Limb (tissue), 2 donors: ENCODE measurements around the gene NRIP1.

Source experiments
- DNase-seq, 2 donors: peaks; one replicate each; pipeline ENCODE4 v3.0.0-alpha.2; 2016; ENCODE audit errors: extremely low spot score in 2 of 2

The NRIP1 gene, protein sequence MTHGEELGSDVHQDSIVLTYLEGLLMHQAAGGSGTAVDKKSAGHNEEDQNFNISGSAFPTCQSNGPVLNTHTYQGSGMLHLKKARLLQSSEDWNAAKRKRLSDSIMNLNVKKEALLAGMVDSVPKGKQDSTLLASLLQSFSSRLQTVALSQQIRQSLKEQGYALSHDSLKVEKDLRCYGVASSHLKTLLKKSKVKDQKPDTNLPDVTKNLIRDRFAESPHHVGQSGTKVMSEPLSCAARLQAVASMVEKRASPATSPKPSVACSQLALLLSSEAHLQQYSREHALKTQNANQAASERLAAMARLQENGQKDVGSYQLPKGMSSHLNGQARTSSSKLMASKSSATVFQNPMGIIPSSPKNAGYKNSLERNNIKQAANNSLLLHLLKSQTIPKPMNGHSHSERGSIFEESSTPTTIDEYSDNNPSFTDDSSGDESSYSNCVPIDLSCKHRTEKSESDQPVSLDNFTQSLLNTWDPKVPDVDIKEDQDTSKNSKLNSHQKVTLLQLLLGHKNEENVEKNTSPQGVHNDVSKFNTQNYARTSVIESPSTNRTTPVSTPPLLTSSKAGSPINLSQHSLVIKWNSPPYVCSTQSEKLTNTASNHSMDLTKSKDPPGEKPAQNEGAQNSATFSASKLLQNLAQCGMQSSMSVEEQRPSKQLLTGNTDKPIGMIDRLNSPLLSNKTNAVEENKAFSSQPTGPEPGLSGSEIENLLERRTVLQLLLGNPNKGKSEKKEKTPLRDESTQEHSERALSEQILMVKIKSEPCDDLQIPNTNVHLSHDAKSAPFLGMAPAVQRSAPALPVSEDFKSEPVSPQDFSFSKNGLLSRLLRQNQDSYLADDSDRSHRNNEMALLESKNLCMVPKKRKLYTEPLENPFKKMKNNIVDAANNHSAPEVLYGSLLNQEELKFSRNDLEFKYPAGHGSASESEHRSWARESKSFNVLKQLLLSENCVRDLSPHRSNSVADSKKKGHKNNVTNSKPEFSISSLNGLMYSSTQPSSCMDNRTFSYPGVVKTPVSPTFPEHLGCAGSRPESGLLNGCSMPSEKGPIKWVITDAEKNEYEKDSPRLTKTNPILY (N-terminal part only)

DNA sequence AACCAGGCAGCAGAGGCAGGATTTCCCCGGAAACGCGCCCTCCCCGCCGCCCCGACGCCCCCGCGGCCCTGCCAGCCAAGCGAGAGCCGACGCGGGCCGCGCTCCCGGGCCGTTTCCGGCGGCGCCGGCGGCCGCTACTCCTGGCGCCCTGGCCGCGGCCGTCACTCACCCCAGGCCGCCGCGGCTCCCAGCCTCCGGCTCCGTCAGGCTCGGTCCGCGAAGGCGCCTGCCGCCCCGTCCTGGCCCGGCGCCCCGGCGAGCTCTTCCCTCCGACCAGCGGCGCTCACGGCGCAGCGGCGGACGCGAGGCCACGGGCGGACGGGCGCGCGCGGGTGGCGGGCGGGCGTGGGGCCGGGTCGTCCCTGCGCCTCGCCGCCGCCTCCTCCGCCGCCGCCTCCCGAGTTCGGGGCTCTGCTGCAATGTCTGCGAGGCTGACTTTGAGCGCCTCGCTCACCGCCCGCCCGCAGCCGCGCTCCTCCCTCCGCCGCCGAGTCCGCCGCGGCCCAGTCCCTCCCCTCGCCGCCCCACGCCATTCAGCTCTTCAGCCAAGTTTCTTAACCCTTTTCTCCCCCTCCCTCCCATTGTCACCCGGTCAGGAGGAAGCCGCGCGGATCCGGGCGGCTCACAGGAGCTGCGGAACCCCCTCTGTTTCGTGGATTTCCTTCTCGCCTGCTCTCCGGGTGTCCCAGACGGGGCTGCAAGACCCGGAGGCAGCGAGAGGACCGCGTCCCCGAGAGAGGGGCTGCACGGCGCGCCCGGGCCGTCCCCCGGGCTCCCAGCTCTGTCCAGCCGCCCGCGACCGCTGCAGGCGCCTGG lies at the start of gene NRIP1:
TSS of gene NRIP1 (minus strand) at position 425 of the 816 bp plus-strand sequence. CDS start 96,808 bp downstream, outside the sequence.
- peak; percentile 92 to 95 for DNase-seq

DNA sequence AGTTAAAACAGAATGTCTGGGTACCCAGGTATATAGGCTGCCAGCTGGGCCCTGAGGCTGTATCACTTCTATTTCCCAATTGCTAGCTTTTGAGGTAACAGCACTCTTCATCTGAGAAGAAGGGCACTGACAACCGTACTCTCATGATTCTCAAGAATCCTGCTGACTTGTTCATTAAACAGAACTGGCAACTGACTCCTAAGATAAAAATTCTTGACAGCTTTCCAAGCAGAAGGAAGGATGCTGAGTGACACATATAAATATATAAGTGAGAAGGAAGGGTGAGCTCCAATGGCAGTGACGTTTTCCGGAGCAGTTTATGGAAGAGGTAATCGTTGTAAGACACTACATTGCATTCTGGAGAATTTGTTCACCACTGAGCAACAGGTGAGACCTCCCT lies 48.1 kb upstream of the NRIP1 start:
- no peak for DNase-seq

DNA sequence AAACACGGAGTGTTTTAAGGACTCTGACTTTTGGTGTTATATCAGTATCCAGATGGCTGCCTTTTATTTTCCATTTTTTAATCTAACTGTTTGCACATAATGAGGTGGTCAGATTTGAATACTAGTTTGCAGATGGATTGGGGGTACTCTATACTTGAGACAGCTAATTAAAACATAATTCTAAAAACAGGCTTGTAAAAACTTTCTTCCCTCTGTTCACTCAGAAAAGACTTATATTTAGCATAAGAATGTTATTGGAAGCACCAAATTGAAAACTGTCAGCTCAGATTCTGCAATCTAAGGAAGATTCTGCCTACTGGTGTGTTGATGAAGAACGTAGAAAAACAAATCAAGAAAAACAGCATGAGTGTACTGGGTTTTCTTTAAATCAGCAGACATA lies 44.0 kb upstream of the NRIP1 start:
- no peak for DNase-seq

DNA sequence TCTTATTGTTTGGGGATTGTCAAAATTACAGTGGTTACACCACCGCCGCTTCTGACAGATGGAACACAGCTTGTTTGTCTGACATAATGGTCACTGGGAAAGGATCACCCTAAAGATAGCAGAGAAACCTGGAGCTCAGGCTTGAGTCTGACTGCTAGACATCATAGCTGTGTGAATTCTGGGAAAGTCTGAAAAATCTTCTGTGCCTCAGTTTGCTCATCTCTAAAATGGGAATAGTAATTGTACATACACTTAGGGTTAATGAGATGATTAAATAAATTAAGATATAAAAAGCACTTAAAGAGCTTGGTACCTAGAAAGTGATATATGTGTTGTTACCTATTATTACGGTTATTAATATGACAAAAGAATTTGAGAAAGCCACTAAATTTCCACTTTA lies 39.7 kb upstream of the NRIP1 start:
- no peak for DNase-seq

DNA sequence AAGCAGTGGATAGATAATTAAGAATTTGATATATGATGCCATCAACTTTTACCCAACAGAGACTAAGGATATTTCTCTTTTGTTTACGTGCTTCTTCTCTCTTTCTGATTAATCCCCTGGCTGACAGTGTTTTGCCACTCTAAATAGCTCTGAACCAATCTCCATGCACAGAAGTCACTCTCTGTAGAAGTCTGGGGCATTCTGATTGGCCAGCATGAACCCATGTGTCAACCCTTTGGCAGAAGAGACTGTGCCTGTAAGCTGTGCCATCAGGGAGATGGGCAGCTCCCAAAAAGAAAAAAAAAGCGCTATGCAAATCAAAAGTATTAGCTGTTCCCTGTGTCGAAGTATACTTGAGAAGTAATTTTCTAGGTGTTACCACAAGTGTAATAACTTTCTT lies 34.1 kb upstream of the NRIP1 start:
- DNase-seq = no peak

DNA sequence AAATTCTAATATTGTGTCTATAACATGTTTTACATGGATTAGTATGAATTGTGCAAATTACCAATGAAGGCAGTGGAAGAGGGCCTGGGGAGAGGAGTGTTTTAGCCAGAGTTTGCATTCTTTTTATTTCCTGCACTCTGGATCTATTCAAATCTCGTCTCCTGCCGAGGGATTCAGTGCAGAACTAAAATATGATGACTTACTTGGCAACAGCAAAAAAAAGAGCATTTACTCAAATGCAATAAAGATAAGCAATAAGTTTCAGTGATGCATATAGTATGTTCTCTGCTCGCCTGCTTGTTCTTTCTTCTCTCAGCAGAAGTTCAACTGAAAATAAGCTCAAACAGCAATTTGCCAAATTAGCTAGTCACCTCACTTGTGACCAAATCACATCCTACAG lies 33.4 kb upstream of the NRIP1 start:
- no peak for DNase-seq

DNA sequence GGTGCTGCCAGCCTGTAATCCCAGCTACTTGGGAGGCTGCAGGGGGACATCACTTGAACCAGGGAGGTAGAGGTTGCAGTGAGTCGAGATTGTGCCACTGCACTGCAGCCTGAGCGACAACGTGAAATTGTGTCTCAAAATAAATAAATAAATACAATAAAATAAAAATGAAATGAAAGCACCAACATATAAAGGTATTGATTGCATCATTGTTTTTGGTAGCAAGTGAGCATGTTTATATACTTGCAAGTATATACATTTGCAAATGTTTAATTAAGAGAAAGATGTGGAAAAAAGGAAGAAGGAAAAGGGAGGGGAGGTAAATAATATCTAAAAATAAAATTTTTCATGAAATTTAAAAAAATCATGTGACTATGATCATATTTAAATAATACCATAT lies 32.8 kb upstream of the NRIP1 start:
- no peak for DNase-seq

DNA sequence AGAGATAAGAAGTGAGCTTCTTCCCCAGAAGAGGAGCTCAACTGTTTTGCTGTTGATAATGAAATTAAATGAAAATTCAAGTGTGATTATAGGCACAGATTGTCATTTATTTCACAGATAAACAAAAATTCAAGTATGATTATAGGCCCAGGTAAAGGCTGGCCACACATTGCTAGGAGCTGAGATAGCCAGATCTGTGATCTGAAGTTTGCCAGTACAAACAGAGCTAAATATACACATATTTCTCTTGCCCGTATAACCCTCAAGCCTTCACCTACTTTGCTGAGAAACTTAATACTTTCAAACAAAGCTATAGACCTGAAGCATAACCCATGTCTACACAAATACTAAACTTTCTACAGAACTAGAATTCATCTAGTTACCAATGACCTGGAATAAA lies 31.3 kb upstream of the NRIP1 start:
- DNase-seq = no peak

DNA sequence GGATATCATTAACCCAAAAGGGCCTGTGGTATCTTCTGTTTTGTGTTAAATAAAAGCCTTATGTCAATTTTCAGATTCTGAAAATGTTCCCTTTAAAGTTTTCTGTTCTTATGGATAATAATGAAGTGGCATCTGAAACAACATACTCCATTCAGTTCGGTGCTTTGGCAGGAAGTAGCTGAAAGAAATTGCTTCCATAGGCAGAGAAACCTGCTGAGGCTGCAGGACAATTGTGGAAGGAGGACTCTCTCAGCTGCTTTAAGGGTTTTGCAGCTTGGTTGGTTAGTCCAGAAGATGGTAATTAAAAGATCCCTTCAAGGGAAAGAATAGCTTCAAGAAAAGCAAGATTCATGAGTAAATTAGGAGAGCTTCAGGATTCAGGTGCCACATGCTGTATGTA lies 30.5 kb upstream of the NRIP1 start:
- DNase-seq = no peak

DNA sequence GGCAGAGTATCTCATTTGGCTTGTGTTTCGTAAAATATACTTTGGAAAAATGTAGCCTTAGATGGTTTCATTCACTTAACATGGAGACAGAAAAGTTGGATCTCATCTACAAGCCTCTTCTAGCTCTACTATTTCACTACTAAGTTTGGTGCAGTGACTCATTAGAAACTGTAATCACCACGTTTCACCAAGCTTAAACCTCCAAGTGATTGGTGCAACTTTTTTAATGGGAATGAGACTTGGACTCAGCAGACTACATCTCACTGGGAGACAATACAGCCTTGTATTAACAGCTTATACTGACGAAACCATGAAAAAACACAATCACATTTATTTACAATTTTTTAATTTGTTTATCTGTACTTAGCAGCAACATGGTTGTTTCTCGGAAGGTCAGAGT lies 29.9 kb upstream of the NRIP1 start:
- DNase-seq = no peak

DNA sequence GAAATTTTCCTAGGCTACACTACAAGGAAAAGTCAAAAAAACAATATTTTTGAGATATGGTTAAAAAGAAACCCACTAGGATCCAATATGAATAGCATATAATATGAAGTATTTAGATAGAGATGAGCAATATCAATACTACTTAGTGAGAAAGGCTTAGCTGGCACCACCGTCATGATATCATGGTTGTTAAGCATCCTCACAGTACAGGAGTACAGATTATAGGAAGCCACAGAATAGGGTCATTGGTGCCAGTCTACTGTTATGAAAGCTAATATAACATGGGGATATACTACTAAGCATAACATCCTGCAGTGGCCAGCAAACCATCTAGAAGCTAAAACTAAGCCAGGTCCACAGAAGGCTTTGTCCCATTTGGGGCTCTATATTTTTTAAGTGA lies 28.4 kb upstream of the NRIP1 start:
- no peak for DNase-seq

DNA sequence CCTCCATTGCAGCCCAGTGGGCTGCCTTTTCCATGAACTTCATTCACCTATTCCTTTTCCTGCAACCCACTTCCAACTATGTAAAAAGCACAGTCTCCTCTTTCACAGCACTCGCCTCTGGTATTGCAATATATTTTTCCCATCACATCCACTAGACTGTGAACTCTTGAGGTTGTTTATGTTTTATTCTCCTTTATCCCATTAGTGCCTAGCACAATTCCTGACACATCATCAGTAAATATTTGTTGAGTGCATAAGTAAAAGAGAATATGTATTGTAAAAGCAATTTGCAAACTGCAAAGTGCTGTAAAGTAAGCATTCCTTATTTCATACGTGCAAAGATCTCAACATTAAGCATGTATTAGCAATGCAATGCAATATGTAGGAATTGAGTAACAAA lies 27.9 kb upstream of the NRIP1 start:
- DNase-seq = no peak

DNA sequence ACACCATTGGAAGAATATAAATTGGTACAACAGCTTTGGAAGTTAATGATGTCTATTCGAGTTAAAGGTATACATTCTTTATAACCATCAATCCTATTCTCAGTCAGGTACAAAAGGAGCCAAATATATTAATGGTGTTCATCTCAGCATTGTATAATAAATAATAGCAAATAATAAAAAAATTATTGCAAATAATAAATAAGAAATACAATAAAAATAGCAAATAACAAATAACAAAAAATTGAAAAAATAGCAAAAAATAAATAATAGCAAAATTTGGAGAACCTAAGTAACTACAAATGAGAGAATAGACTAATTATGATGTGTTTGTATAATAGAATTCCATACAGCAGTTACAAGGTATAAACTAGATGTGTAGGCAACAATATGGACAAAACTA lies 25.6 kb upstream of the NRIP1 start:
- DNase-seq = no peak

DNA sequence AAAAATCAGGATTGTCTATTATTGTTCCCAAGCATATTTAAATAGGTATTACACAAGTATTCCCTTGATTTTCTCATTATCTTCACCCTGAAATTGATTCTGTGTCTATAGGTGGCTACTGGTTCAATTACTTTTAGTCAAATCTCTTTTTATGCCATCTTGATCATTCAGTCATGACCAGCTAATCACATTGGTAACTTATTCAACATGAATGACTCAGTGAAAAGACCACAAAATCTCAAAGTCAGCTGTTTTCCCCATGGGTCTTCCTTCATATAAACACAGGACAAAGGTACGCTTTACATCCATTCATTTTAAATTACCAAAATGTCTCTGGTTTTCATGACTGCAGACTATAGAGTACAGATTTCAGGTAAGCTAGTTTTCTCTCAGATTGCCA lies 23.7 kb upstream of the NRIP1 start:
- no peak for DNase-seq

DNA sequence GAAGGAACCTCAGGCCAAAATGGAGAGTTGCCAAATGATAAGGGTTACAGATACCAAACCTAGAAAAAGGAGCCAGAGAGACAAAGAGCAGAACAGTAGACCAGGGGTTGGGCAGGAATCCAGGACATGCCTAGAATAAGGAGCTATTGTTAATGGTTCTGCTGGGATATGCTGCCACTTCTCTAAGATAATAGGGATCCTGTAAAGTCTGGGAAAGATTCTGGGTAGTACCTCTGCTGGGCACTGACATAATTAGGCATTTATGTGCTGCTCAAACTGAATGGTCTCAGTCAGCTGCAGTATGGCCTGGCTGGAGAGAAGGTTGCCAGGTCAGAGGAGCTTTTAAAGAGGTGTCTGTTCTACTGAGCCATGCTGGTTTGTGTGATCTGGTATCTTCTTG lies 19.9 kb upstream of the NRIP1 start:
- no peak for DNase-seq

DNA sequence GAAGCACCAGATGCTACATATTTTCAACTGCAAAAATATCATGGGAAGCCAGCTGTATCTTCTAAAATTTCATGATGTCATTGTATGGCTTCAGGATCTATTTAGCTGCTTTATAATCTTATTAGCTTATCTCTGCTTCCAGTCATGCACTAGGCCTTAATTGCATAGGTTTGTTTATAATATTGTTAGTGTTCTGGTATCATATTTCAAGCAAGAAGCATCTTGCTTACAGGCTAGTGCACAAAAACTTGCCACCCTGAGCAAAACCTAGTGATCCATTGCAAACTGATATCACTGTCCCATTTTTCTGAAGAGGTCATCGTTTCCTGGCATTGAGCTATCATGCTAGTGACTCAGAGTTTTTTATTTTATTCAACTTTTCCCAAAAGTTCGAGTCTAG lies 15.7 kb upstream of the NRIP1 start:
- peak in 1 of 2 donors; percentile 38 for DNase-seq

DNA sequence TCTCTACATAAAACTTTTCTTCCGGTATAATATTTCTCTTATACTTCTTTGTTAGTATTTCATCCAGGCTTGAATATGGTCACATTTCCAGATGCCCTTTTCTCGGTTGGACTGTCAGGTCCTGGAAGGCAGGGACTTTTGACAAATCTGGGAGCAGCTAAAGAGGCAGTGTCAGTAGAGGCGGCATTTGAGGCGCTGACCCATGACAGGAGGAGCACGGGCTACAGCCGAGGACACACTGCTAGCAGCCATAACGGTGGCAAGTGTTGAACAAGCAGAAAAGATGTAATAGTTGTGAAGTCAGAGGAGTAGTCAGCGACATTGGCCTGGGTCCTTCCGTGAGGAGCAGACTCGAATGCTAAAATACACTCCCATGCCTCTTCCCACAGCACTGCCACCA lies 14.5 kb upstream of the NRIP1 start:
- DNase-seq = no peak

DNA sequence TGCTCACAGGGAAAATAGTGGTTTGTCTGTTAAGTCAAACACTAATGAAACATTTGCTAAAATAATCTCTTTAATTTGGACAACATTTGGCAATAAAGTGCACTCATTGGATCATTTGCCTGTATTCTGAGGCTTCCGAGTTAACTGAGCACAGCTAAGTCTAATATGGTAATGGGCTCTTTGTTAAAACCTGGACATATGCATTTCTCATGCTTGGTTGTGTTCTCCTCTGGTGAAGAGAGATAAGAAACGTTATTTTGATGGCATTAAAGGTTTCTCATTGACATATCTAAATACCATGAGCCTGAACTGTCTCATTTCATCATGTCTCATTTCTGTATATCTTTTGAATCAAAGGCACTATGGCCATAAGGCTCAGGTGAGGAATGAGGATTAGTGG lies 13.4 kb upstream of the NRIP1 start:
- no peak for DNase-seq

DNA sequence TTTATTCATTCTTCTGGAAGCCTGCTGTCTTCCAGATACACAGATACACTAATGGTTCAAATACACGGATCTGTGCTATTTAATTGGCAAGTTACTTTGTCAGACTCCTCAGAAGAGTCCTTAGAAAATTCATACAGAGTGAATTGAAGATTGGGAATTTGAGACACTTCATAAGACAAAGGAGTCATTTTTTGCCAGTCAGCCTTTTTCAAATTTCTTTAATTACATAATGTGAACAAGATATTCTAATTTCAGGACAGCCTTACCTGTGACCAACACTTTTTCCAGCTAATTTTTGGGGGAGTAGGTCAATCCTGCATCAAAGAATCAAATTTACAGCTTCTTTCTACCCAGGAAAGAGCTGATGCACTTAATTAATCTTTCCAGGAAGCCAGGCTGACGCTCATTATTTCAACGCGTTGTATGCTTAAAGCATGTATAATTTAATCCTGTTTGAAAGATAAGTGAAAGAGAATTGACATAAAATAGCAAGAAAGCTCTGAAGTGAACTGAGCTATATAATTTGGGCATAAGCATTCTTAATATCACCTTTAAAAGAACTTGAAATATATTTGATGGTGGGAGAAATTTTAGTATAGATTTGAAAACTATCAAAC lies 12.8 kb upstream of the NRIP1 start:
- DNase-seq = no peak

DNA sequence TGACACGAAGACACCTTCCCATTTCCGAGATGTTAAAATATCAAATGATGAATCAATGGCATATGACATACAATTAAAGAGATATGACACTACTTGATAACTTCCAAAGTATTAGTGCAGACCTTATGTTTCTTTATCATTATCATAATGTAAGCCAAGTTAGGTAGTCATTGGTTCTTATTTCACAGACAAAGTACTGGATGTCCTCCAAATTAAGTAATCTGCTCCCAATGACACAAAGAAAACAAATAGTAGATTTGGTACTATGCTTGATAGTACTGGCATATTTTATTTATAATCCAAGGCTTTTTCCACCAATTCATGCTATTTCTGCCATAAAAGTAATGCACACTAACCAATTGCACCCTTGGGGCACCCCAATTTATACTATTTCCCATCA lies 11.9 kb upstream of the NRIP1 start:
- no peak for DNase-seq

DNA sequence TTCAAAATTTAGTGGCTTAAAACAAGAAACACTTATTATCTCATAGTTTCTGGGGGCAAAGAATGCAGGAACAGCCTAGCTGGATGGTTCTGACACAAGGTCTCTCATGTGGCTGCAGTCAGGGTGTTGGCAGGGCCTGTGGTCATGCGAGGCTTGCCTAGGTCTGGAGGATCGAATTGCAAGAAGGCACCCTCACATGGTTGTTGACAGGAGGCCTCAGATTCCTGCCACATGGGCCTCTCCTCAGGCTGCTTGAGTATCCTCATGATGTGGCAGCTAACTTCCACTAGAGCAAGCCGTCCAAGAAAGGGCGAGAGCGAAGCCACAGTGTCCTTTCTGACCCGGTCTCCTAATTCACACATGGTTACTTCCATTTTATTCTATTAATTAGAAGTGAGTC lies 6.2 kb upstream of the NRIP1 start:
- no peak for DNase-seq
